Memory B cell (primary cell): ENCODE data around the gene C4BPB.

Source experiments
- ATAC-seq: fragments of 150-1000 bp; cut with Tn5 transposase; 2 replicates; pipeline ENCODE4 v1.10.0; 2021; ENCODE audit warnings: low read depth, mild to moderate bottlenecking, moderate library complexity
- DNase-seq, 2 donors: peaks; one replicate each; pipeline ENCODE4 v3.0.0; 2022; ENCODE audit warnings: low spot score in 2 of 2
- H3K27ac Mint-ChIP-seq: one replicate; pipeline ENCODE4 v1.8.0; 2022; ENCODE audit warnings: mild to moderate bottlenecking, moderate library complexity, mixed read lengths
- H3K27me3 Mint-ChIP-seq: one replicate; pipeline ENCODE4 v1.8.0; 2022; ENCODE audit warnings: mixed read lengths
- H3K36me3 Mint-ChIP-seq: one replicate; pipeline ENCODE4 v1.8.0; 2022; ENCODE audit warnings: mild to moderate bottlenecking, mixed read lengths
- H3K4me1 Mint-ChIP-seq: one replicate; pipeline ENCODE4 v1.8.0; 2022; ENCODE audit warnings: mixed read lengths
- H3K4me3 Mint-ChIP-seq: one replicate; pipeline ENCODE4 v1.8.0; 2022; ENCODE audit warnings: mild to moderate bottlenecking, moderate library complexity, mixed read lengths
- H3K9me3 Mint-ChIP-seq: one replicate; pipeline ENCODE4 v1.8.0; 2022; ENCODE audit warnings: mixed read lengths

The C4BPB gene

DNA sequence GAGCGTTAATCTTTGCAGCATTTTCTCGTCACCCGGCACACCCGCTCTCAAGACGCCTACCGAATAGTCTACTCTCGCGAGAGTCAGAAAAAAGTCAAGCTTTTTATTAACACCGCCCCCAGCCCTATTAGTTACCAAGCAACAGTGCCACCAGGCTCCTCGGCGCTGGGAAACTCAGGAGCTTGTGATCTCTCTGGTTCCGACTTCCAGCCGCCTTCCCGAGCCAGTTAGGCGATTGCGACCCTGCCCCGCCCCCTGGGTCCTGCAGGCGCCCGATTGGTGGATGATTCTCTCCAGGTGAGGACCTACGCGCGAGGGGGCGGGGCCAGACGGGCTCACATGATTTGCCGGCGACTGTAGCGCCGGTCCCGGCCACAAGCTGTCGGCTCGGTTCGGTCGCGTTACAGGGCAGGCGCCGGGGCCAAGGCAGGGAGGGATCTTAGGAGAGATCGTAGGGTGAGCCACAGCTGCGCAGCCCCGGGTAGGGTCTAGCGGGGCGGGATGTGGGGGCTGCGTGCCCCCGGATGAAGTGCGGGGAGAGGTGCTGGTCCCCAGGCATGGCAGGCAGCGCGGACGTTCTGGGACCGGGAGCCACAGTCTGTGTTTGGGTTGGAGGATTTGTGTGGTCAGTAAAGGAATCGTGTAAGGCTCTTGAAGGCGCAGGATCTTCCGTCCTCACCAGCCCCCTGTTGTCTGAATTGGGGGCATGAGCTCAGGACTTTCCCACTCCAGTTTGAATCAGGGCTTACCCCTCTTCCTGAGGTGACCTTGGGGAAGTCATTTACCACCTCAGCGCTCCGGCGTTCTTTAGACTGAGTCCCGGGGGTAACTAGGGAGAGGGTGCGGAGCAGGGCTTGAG is 35.5 kb upstream of the C4BPB start, which contains the start of gene PFKFB2:
Gene PFKFB2, plus strand, starts transcription at position 365 of the 859 bp plus-strand sequence. CDS start 1,443 bp downstream, outside the sequence.
- ATAC-seq = peak; percentile 84
- no peaks in the 10 kb centered on the region for H3K36me3 Mint-ChIP-seq
- no peaks in the 10 kb centered on the region for H3K9me3 Mint-ChIP-seq
- peak within 1 kb of the TSS; percentile 85 for H3K4me3 Mint-ChIP-seq
- no peaks in the 10 kb centered on the region for H3K27me3 Mint-ChIP-seq
- H3K4me1 Mint-ChIP-seq = peaks cover 26% of the 10 kb centered on the region
- peak within 1 kb of the TSS; percentile 92 for H3K27ac Mint-ChIP-seq
- DNase-seq = peak; percentile 96 to 98

DNA sequence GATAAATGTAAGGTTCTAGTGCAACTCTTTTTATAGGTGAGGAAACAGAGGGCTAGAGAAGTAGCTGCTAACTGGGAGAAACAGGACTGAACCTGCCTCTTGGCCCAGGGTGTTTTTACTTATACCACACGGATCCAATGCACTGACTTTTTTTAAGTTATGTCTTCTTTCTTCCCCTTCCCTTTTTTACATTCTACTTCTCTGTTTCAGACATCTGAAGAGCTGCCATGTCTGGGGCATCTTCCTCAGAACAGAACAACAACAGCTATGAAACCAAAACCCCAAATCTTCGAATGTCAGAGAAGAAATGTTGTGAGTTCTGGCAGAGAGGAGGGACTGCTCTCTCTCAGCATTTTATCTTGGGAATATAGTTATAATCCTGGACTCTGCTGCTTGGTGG is 34.2 kb upstream of the C4BPB start:
- Mint-ChIP-seq H3K36me3 (no peaks in the 10 kb centered on the region), H3K27me3 (no peaks in the 10 kb centered on the region), H3K4me1 (peaks cover 31% of the 10 kb centered on the region), H3K4me3 (peak overlapping the region; percentile 27), H3K9me3 (no peaks in the 10 kb centered on the region), H3K27ac (peak overlapping the region; percentile 92)
- peak; percentile 45 for ATAC-seq
- peak in 1 of 2 donors; percentile 39 for DNase-seq

DNA sequence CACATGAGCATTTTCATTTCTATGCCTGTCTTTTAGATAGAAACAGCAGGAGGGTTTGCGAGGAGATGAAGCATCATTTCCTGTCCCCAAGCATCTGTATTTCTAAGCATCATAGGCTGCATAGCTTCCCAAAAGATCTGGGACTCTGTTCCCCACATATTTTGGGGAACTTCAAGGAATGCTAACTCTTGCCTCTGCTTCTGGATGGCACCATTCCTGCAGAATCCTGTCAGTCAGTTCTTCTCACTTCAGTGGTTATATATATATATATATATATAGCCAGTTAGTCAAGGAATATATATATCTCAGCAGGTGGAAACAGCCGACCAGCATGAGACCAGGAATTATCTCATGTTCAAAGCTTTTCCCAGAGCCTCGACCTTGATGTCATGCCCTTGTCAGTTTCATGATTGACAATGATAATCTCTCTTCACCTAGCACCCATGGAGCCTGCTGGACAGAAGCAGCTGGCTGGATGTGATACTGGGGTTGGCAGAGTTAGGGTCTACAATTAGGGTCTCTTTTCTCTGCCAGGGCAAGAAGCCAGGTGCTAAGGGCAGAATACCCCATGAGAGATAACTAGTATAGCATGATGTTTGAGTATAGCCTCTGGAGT is 33.2 kb upstream of the C4BPB start:
- H3K4me1 Mint-ChIP-seq = peaks cover 31% of the 10 kb centered on the region
- H3K4me3 Mint-ChIP-seq = no peak overlapping the region
- DNase-seq (no peak), ATAC-seq (no peak)
- H3K27me3 Mint-ChIP-seq = no peaks in the 10 kb centered on the region
- no peaks in the 10 kb centered on the region for H3K9me3 Mint-ChIP-seq
- H3K27ac Mint-ChIP-seq = peak overlapping the region; percentile 92
- peaks cover 3% of the 10 kb centered on the region for H3K36me3 Mint-ChIP-seq

DNA sequence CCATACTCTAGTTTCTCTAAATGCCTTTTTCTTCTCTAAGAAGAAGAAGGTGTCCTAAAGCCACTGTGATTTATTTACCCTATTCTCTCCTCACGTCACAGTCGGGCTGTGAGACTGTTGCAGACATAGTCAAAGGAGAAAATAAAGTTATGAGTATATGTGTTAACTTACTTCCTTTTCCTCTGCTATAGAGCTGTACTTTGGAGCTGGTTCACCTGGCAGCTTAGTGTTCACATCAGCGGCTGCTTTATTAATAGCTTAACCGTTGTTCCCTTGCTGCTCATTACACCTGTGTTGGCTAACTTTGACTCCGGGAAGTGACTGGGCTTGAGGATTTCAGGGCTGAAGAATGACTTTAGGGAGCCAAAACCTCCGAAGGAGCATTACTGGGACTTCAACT is 32.0 kb upstream of the C4BPB start:
- H3K27ac Mint-ChIP-seq = peak overlapping the region; percentile 71
- no peak for ATAC-seq
- no peaks in the 10 kb centered on the region for H3K9me3 Mint-ChIP-seq
- no peak for DNase-seq
- H3K36me3 Mint-ChIP-seq = peaks cover 9% of the 10 kb centered on the region
- H3K4me1 Mint-ChIP-seq = peaks cover 24% of the 10 kb centered on the region
- H3K27me3 Mint-ChIP-seq = no peaks in the 10 kb centered on the region
- no peak overlapping the region for H3K4me3 Mint-ChIP-seq

DNA sequence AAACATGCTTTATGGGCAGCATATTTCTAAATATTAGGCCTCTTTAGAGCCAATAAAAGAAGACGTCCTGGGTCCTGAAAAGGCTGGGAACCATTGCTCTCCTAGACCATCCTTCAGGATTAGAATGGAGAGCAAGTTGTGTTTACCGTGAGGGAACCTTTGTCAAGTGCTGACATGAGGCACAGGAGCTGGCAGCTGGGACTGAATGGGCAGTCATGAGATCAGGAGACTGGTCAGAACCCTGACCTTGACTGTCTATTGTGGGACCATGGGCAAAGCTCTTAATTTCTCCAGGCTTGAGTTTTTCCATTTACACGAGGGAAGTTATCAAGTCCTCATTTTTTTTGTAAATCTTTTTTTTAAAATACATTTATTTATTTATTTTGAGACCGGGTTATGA is 30.4 kb upstream of the C4BPB start:
- ATAC-seq (no peak), DNase-seq (no peak)
- H3K4me1 Mint-ChIP-seq = peaks cover 22% of the 10 kb centered on the region
- H3K36me3 Mint-ChIP-seq = peaks cover 22% of the 10 kb centered on the region
- H3K27ac Mint-ChIP-seq = no peak overlapping the region
- no peak overlapping the region for H3K4me3 Mint-ChIP-seq
- H3K27me3 Mint-ChIP-seq = no peaks in the 10 kb centered on the region
- H3K9me3 Mint-ChIP-seq = no peaks in the 10 kb centered on the region

DNA sequence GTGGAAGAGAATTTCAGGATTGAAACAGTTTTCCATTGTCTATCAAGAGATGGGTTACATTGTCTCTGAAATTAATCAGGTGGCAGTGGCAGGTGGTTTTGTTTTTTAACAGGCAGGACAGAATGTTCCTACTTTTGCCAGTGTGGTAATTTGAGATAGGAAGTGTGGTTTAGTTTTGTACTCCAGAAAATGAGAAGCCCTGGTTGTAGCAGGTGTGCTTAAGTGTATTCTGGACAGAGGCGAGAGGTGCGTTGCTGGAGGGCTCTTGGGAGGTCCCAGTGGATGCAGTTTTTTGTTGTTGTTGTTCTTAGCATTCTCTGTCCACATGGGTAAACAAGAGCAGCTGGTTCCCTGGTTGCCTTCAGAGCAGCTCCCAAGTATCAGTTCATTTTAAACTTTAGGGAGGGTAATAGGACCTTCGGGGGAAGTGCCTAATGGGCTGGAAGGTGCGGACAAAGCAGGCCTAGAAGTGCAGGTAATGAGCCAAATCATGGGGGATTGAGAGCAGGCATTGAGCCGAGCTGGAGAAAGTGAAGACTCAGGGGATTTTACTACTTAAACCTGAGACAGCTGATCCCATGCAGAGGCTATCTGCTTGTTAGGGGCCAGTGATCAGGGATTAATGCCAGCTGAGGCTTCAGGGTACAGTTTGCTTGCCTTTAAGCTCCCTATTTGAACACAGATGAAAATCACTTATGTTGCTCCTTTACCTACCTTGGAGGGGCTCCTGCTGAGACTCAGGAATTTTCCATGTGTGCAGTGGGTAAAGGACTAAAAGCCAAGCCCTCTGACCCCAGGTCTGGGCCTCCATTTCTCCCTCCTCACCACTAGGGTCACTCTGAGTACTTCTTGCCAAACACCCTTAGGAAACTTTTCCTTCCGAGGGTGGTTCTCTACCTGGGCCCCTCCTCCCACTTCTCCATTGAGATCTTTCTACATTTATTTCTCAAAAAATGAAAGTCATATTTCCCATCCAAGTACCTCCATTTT is 29.5 kb upstream of the C4BPB start:
- Mint-ChIP-seq H3K36me3 (peaks cover 28% of the 10 kb centered on the region), H3K4me1 (peaks cover 20% of the 10 kb centered on the region), H3K27ac (no peak overlapping the region), H3K27me3 (no peaks in the 10 kb centered on the region), H3K9me3 (no peaks in the 10 kb centered on the region), H3K4me3 (no peak overlapping the region)
- ATAC-seq = no peak
- no peak for DNase-seq

DNA sequence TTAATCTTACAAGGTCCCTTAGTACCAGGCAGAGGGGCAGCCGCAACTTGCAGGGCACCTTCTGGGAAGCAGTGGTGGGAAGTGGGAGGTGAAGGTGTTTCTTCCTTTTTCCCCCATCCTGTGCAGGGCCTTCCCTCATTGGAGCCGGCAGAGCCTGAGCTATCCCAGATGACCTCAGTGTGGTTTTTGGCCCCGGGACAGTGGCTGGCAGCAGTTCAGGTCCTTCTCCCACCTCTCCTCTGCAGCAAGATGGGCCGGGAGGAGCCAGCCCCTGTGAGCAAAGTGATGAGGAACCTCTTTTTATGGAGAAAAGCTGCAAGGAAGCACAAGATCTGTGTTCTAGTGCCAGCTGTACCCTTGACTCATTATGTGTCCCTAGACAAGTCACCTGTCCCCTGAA is 28.8 kb upstream of the C4BPB start:
- Mint-ChIP-seq H3K4me1 (peaks cover 13% of the 10 kb centered on the region), H3K36me3 (peaks cover 29% of the 10 kb centered on the region), H3K4me3 (no peak overlapping the region), H3K27ac (no peak overlapping the region), H3K9me3 (no peaks in the 10 kb centered on the region), H3K27me3 (no peaks in the 10 kb centered on the region)
- no peak for DNase-seq
- no peak for ATAC-seq

DNA sequence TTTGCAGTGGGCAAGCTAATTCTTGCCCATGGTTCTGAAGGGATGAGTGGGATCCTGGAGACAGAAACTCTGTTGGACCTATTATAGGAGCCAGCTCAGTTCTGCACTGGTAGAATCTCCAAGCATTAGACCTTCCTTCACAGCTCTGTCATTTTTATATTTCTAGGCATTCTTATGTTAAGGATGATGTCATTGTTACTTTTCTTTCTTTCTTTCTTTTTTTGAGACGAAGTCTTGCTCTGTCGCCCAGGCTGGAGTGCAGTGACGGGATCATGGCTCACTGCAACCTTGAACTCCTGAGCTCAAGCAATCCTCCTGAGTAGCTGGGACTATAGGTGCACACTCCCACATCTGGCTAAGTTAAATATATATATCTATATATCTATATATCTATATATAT is 28.1 kb upstream of the C4BPB start:
- H3K9me3 Mint-ChIP-seq = no peaks in the 10 kb centered on the region
- peaks cover 10% of the 10 kb centered on the region for H3K4me1 Mint-ChIP-seq
- no peak overlapping the region for H3K27ac Mint-ChIP-seq
- DNase-seq (no peak), ATAC-seq (no peak)
- H3K36me3 Mint-ChIP-seq = peaks cover 32% of the 10 kb centered on the region
- no peak overlapping the region for H3K4me3 Mint-ChIP-seq
- no peaks in the 10 kb centered on the region for H3K27me3 Mint-ChIP-seq

DNA sequence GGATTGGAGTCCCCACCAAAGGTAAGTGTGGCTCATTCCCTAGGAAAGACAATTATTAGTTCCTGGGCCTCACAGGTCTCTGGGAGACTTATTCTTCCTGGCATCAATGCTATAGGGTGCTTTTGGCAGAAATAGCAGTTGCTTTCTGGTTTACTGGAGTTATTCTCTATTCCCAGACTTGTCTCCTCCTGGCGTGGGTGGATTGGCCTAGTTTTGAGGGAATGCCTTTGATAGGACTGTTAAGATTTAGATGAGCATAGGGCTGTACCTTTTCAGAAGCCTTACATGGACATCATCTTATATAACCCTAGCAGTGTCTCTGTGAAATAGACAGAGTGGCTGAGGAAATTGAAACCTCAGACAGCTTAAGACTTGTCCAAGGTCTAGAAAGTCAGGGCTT is 26.6 kb upstream of the C4BPB start:
- Mint-ChIP-seq H3K36me3 (peaks cover 35% of the 10 kb centered on the region), H3K9me3 (no peaks in the 10 kb centered on the region), H3K27me3 (no peaks in the 10 kb centered on the region), H3K27ac (no peak overlapping the region), H3K4me3 (no peak overlapping the region), H3K4me1 (peaks cover 4% of the 10 kb centered on the region)
- no peak for DNase-seq
- ATAC-seq = no peak

DNA sequence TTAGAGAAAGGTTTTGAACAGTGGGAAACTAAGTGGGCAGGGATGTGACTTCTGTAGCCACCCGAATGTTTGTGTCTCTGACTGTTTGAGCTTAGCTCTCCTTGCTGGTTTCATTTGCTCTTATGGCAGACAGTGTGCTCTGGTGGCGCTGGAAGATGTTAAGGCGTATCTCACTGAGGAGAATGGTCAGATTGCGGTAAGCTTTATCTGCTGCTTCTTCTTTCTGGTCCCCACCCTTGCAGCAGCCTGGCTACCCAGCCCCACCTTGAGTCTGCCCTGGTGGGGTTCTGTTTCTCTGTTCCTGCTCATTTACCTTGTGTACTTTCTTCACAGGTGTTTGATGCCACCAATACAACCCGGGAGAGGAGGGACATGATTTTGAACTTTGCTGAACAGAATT is 25.6 kb upstream of the C4BPB start:
- H3K27ac Mint-ChIP-seq = no peak overlapping the region
- H3K36me3 Mint-ChIP-seq = peaks cover 41% of the 10 kb centered on the region
- DNase-seq (no peak), ATAC-seq (no peak)
- H3K9me3 Mint-ChIP-seq = no peaks in the 10 kb centered on the region
- no peaks in the 10 kb centered on the region for H3K27me3 Mint-ChIP-seq
- H3K4me1 Mint-ChIP-seq = peaks cover 4% of the 10 kb centered on the region
- no peak overlapping the region for H3K4me3 Mint-ChIP-seq

DNA sequence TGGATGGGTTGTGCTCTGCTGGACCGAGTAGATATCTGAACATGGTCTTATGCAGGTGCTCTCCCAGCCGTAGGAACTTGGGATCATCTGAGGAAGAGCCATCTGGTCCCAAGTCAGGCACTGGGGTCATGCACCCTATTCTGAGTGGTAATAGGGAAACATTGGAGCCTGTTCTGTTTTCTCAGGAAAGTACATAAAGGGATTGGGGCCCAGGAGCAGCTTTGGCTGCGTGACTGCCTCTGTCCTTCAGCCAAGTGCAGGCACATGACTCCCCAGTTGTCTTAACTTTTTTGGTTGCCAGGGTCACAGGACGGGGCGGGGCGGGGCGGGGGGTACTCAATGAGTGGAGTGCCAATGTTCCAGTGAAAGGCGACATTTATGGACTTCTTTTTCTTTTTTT is 24.1 kb upstream of the C4BPB start:
- ATAC-seq (no peak), DNase-seq (no peak)
- Mint-ChIP-seq H3K27ac (no peak overlapping the region), H3K4me3 (no peak overlapping the region), H3K27me3 (no peaks in the 10 kb centered on the region), H3K4me1 (peaks cover 5% of the 10 kb centered on the region), H3K36me3 (peaks cover 48% of the 10 kb centered on the region), H3K9me3 (no peaks in the 10 kb centered on the region)

DNA sequence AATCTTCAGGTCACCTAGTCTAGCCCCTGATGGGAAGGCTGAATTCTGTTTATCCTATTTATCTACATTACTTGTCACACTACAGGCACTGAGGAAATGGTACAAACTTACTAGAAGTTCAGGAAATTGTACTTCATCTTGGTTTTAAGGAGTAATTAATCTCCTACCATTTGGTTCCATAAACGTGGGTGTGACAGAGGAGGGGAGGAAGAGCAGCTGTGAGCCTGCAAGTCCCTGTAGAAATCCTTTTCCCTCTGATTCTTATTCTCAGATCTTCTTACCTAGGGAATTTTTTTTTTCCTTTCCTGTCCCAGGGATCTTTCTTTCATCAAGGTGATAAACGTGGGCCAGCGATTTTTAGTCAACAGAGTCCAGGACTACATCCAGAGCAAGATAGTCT is 21.5 kb upstream of the C4BPB start:
- DNase-seq (no peak), ATAC-seq (no peak)
- no peak overlapping the region for H3K4me3 Mint-ChIP-seq
- H3K9me3 Mint-ChIP-seq = no peaks in the 10 kb centered on the region
- no peaks in the 10 kb centered on the region for H3K27me3 Mint-ChIP-seq
- H3K4me1 Mint-ChIP-seq = peaks cover 17% of the 10 kb centered on the region
- H3K27ac Mint-ChIP-seq = peak overlapping the region; percentile 47
- peaks cover 36% of the 10 kb centered on the region for H3K36me3 Mint-ChIP-seq

DNA sequence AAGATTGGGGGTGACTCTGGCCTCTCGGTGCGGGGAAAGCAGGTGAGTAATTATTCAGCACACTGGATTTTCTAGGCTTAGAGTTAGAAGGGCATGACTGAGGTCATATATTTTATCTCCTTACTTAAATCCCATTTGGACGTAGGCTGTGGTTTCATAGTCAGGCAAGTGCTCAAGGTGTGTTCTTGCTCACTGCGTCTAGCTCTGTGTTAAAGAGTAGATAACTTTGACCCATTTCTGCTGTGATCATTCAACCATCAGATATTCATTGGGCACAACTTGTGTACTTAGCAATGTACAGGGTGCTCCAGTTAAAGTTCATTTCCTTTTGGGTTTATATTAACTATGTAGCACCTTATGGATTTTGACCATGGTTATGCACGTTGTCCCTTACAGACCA is 21.0 kb upstream of the C4BPB start:
- ATAC-seq = no peak
- peak overlapping the region; percentile 47 for H3K27ac Mint-ChIP-seq
- no peak overlapping the region for H3K4me3 Mint-ChIP-seq
- H3K27me3 Mint-ChIP-seq = no peaks in the 10 kb centered on the region
- H3K4me1 Mint-ChIP-seq = peaks cover 17% of the 10 kb centered on the region
- peaks cover 34% of the 10 kb centered on the region for H3K36me3 Mint-ChIP-seq
- H3K9me3 Mint-ChIP-seq = no peaks in the 10 kb centered on the region
- no peak for DNase-seq

DNA sequence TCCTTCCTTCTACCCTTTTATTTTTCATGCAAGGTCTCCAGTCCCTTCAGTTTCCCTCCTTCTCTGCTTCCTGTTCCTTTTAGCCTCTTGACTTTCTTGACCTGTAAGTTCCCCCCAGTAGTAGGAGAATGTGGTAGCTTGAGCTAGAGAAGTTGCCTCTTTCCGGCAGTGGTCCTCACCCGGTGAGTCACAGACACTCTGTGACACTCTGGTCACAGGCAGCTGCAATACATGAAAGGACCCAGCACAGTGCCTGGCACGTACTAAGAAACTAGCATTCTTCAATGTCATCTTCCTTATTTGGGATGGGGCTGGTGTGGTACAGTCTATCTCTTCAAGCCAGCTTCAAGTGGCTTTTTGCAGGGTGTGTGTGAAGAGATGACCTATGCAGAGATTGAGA is 19.6 kb upstream of the C4BPB start:
- peak overlapping the region; percentile 49 for H3K27ac Mint-ChIP-seq
- H3K36me3 Mint-ChIP-seq = peaks cover 26% of the 10 kb centered on the region
- DNase-seq (no peak), ATAC-seq (no peak)
- no peak overlapping the region for H3K4me3 Mint-ChIP-seq
- H3K9me3 Mint-ChIP-seq = no peaks in the 10 kb centered on the region
- H3K27me3 Mint-ChIP-seq = no peaks in the 10 kb centered on the region
- peaks cover 17% of the 10 kb centered on the region for H3K4me1 Mint-ChIP-seq
